SK-N-SH (cell line): ENCODE data around the gene CTBS.
A peak's percentile ranks its signal among the peaks of the same experiment; 100 is the strongest.

Source experiments
- CHD2 ChIP-seq: fragments of 150-350 bp; IDR thresholded peaks from 2 replicates; pipeline ENCODE4 v1.6.1; 2018; ENCODE audit warnings: low read length; ENCODE audit not compliant: partially characterized antibody
- EZH2phosphoT487 ChIP-seq: fragments of 200-600 bp; sonication (generic); IDR thresholded peaks from 2 replicates; pipeline ENCODE4 v1.6.1; 2017; ENCODE audit warnings: low read depth, mixed run types, mild to moderate bottlenecking, antibody characterized with exemption, moderate library complexity, borderline replicate concordance
- FOXJ3 ChIP-seq: sonication (generic); formaldehyde crosslinking; IDR thresholded peaks from 2 replicates; pipeline ENCODE4 v1.5.1; 2020; ENCODE audit warnings: mild to moderate bottlenecking, missing genetic modification reagents
- GATA2 ChIP-seq: sonication (generic); formaldehyde crosslinking; IDR thresholded peaks from 2 replicates; pipeline ENCODE4 v1.5.0; 2020; ENCODE audit warnings: mild to moderate bottlenecking, missing genetic modification reagents
- NFIC ChIP-seq: IDR thresholded peaks from 2 replicates; pipeline ENCODE4 v1.4.0; 2012; ENCODE audit warnings: borderline replicate concordance
- POLR2AphosphoS5 ChIP-seq: IDR thresholded peaks from 2 replicates; pipeline ENCODE4 v1.6.1; 2012; ENCODE audit warnings: low read depth, low read length
- RAD21 ChIP-seq: IDR thresholded peaks from 2 replicates; pipeline ENCODE4 v1.6.1; 2012; ENCODE audit warnings: mild to moderate bottlenecking, low read length
- TAF1 ChIP-seq: IDR thresholded peaks from 2 replicates; pipeline ENCODE4 v1.6.1; 2012; ENCODE audit warnings: low read depth, mild to moderate bottlenecking, low read length, moderate library complexity, borderline replicate concordance
- TCF12 ChIP-seq: IDR thresholded peaks from 2 replicates; pipeline ENCODE4 v1.4.0; 2012
- TF ChIP-seq, protein P1 (sequence below): fragments of 150-350 bp; IDR thresholded peaks from 2 replicates; pipeline ENCODE4 v1.6.1; 2016; ENCODE audit warnings: mild to moderate bottlenecking, low read depth, low read length
- TF ChIP-seq, protein P2 (sequence below): fragments of 200-600 bp; sonication (generic); IDR thresholded peaks from 2 replicates; pipeline ENCODE4 v1.6.1; 2017; ENCODE audit warnings: antibody characterized with exemption, mild to moderate bottlenecking, moderate library complexity
- TF ChIP-seq, protein P3 (sequence below): IDR thresholded peaks from 2 replicates; pipeline ENCODE4 v1.4.0; 2012; ENCODE audit warnings: low read depth
- TF ChIP-seq, protein P4 (sequence below): IDR thresholded peaks from 2 replicates; pipeline ENCODE4 v1.4.0; 2012; ENCODE audit warnings: low read depth, borderline replicate concordance
- TF ChIP-seq, protein P5 (sequence below): fragments of 150-350 bp; IDR thresholded peaks from 2 replicates; pipeline ENCODE4 v1.6.1; 2017; ENCODE audit warnings: antibody characterized with exemption, low read length, low read depth, borderline replicate concordance

DNA sequence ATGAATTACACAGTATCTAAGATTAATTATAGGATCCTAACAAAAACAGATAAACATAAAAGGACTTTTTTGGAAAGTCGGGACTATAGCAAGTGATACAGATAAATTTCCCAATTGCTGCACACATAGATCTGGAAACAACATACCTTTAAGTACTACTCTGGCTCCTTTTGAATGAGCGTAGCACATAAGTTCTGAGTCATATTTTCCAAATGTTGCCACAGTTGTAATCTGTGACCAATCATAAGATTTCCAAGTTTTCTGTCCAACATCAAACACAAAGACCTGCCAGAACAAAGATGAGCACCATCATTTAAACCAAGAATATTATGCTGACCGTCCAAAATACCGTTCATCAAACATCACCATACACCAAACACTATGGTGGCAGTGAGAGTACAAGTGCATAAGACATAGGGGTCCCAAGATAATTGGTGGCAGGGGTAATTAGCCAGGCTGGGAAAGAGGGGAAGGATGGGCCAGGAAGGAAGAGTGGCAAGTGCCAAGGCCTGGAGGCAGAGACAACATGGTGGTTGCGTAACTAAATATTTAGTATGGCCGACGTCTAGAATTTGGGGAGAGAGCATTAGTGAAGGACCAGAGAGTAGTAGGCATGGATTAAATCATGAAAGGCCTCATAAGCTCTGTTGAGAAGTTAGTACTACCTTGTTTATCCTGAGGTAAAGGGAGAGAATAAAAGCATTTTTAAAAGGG, 3.6 kb downstream of the CTBS start:
- TF ChIP-seq, protein P1, sequence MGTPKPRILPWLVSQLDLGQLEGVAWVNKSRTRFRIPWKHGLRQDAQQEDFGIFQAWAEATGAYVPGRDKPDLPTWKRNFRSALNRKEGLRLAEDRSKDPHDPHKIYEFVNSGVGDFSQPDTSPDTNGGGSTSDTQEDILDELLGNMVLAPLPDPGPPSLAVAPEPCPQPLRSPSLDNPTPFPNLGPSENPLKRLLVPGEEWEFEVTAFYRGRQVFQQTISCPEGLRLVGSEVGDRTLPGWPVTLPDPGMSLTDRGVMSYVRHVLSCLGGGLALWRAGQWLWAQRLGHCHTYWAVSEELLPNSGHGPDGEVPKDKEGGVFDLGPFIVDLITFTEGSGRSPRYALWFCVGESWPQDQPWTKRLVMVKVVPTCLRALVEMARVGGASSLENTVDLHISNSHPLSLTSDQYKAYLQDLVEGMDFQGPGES: no peak
- TF ChIP-seq, protein P2, sequence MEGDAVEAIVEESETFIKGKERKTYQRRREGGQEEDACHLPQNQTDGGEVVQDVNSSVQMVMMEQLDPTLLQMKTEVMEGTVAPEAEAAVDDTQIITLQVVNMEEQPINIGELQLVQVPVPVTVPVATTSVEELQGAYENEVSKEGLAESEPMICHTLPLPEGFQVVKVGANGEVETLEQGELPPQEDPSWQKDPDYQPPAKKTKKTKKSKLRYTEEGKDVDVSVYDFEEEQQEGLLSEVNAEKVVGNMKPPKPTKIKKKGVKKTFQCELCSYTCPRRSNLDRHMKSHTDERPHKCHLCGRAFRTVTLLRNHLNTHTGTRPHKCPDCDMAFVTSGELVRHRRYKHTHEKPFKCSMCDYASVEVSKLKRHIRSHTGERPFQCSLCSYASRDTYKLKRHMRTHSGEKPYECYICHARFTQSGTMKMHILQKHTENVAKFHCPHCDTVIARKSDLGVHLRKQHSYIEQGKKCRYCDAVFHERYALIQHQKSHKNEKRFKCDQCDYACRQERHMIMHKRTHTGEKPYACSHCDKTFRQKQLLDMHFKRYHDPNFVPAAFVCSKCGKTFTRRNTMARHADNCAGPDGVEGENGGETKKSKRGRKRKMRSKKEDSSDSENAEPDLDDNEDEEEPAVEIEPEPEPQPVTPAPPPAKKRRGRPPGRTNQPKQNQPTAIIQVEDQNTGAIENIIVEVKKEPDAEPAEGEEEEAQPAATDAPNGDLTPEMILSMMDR: no peak
- TF ChIP-seq POLR2AphosphoS5: no peak
- peak; percentile 25; the same call in 1 of the 2 replicates for TF ChIP-seq TCF12
- TF ChIP-seq, protein P3, sequence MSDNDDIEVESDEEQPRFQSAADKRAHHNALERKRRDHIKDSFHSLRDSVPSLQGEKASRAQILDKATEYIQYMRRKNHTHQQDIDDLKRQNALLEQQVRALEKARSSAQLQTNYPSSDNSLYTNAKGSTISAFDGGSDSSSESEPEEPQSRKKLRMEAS: no peak
- TF ChIP-seq CHD2: no peak
- TF ChIP-seq TAF1: no peak
- TF ChIP-seq, protein P4, sequence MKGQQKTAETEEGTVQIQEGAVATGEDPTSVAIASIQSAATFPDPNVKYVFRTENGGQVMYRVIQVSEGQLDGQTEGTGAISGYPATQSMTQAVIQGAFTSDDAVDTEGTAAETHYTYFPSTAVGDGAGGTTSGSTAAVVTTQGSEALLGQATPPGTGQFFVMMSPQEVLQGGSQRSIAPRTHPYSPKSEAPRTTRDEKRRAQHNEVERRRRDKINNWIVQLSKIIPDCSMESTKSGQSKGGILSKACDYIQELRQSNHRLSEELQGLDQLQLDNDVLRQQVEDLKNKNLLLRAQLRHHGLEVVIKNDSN: no peak
- TF ChIP-seq EZH2phosphoT487: no peak
- TF ChIP-seq, protein P5, sequence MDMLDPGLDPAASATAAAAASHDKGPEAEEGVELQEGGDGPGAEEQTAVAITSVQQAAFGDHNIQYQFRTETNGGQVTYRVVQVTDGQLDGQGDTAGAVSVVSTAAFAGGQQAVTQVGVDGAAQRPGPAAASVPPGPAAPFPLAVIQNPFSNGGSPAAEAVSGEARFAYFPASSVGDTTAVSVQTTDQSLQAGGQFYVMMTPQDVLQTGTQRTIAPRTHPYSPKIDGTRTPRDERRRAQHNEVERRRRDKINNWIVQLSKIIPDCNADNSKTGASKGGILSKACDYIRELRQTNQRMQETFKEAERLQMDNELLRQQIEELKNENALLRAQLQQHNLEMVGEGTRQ: no peak
- no peak for TF ChIP-seq NFIC
- TF ChIP-seq GATA2 (CRISPR knock-in tag): no peak
- no peak for TF ChIP-seq RAD21
- TF ChIP-seq FOXJ3 (CRISPR knock-in tag): no peak
